Measurements from ENCODE around the gene RIC3.

DNA sequence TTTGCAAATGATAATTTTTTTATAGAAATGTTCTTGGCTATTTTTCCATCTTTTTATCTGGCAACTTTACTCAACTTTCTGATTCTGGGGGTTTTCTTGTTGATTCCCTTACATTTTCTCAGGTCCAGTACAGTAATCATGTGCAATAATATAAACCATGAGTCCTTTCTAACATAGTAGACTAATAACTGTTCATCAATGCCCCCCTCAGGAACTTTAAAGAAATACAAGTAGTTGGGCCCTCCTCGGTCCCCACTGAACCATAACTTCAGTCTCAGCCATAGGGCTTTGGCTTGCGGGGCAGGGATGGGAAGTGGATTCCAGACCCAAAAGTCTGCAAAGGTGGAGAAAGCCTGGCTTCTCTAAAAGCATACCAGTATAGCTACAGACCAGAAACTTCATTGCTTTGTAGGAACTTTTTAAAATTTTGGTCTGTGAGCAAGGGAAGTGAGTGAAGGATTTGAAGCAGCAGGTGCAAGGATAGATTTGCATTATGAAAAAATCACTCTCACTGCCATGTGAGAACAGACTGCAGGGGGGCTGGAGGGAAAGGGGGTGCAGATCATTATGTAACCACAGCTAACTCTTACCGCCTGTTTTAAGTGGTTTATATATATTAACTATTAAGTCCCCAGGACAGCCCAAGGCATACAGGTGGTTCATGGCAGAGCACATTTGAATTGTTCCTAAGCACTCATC is 98.3 kb downstream of the RIC3 start:
- no peak for TF ChIP-seq POLR2A (IDR thresholded peaks at IDR 0.05)
- TF ChIP-seq, protein P1, sequence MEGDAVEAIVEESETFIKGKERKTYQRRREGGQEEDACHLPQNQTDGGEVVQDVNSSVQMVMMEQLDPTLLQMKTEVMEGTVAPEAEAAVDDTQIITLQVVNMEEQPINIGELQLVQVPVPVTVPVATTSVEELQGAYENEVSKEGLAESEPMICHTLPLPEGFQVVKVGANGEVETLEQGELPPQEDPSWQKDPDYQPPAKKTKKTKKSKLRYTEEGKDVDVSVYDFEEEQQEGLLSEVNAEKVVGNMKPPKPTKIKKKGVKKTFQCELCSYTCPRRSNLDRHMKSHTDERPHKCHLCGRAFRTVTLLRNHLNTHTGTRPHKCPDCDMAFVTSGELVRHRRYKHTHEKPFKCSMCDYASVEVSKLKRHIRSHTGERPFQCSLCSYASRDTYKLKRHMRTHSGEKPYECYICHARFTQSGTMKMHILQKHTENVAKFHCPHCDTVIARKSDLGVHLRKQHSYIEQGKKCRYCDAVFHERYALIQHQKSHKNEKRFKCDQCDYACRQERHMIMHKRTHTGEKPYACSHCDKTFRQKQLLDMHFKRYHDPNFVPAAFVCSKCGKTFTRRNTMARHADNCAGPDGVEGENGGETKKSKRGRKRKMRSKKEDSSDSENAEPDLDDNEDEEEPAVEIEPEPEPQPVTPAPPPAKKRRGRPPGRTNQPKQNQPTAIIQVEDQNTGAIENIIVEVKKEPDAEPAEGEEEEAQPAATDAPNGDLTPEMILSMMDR (IDR thresholded peaks at IDR 0.05 in 4 of 5, conservative IDR thresholded peaks at IDR 0.05 in 1 of 5) = peak in 3 of 5 experiments; percentile 5 to 29 (median 11)

Measured in gastrocnemius medialis (tissue), 4 donors.